ENCODE measurements around the gene PAM. TPM values are rescaled to one million over a fixed set of nuclear protein-coding genes. Genes with fewer than 3 reads are reported as not detected.

PAM gene
- total and polyA plus RNA-seq, 2 donors (not counting 3 experiments of a cell fraction or from before 2014, with no cell fraction given) = 118 to 176 TPM

GRCh38 chr5:103034662-103035392, 279.7 kb downstream of the PAM start:
- Histone ChIP-seq H3K36me3 (ENCODE audit: control insufficient read depth in 2 of 2, extremely low read depth in 1 of 2, insufficient read depth in 2 of 2, low read length in 2 of 2) (peaks cover 0 to 2% of the 10 kb centered on the region in 2 experiments), H3K9me3 (replicated peaks; ENCODE audit: control insufficient read depth, insufficient read depth, low read length) (no peaks in the 10 kb centered on the region), H3K9ac (replicated peaks; ENCODE audit: extremely low read depth, insufficient read depth, low read length) (no peak overlapping the region), H3K4me2 (ENCODE audit: insufficient read depth, low read length) (no peak overlapping the region), H4K20me1 (replicated peaks; ENCODE audit: control insufficient read depth, extremely low read depth, insufficient read depth, low read length) (no peaks in the 10 kb centered on the region), H3K27me3 (ENCODE audit: control insufficient read depth in 2 of 2, insufficient read depth in 2 of 2, low read length in 2 of 2) (no peaks in the 10 kb centered on the region), H3K9me1 (replicated peaks; ENCODE audit: control insufficient read depth, extremely low read depth, insufficient read depth, low read length) (no peaks in the 10 kb centered on the region), H3K4me3 (replicated peaks in 1 of 3; ENCODE audit: insufficient read depth in 1 of 3, low read depth in 1 of 3, low read length in 3 of 3) (no peak overlapping the region), H3K79me2 (ENCODE audit: control insufficient read depth, insufficient read depth, low read length) (no peaks in the 10 kb centered on the region), H3K4me1 (ENCODE audit: control insufficient read depth, extremely low read depth, insufficient read depth, low read length) (no peaks in the 10 kb centered on the region), H3K27ac (ENCODE audit: insufficient read depth, low read depth, low read length) (no peak overlapping the region), H2AFZ (ENCODE audit: low read depth, low read length) (no peak overlapping the region)
- FAIRE-seq = no peak
- no peak for DNase-seq (ENCODE audit: low read depth, low spot score)
- intact Hi-C loops (cut with micrococcal nuclease) = no loop called here
- no peak for TF ChIP-seq FOS (IDR thresholded peaks at IDR 0.05; ENCODE audit: borderline replicate concordance, insufficient read depth, low read length)
- no peak for TF ChIP-seq MAX (IDR thresholded peaks at IDR 0.05; ENCODE audit: insufficient read depth, insufficient read length)
- no peak for TF ChIP-seq EZH2 (IDR thresholded peaks at IDR 0.05; ENCODE audit: borderline replicate concordance, low read depth, low read length, severe bottlenecking)
- no peak for TF ChIP-seq POLR2AphosphoS5 (IDR thresholded peaks at IDR 0.05; ENCODE audit: insufficient read depth, low read depth, low read length)
- no peak for TF ChIP-seq CTCF (IDR thresholded peaks at IDR 0.05; ENCODE audit: extremely low read depth in 1 of 2, insufficient read depth in 1 of 2, low read depth in 1 of 2, low read length in 2 of 2)
- TF ChIP-seq GATA2 (IDR thresholded peaks at IDR 0.05; ENCODE audit: insufficient read depth, insufficient read length, low read depth, low read length) = no peak
- no peak for TF ChIP-seq MYC (IDR thresholded peaks at IDR 0.05; ENCODE audit: low read depth, low read length)
- TF ChIP-seq JUN (IDR thresholded peaks at IDR 0.05; ENCODE audit: borderline replicate concordance, insufficient read depth, insufficient read length, low read depth) = no peak
- no peak for TF ChIP-seq POLR2A (IDR thresholded peaks at IDR 0.05; ENCODE audit: low read depth, low read length)
- dilution Hi-C loops (cut with MboI; ENCODE audit: extremely low pct_ligation_motif_present, low sequenced_read_pairs) = no loop called here
- ChIA-PET CTCF (interaction anchor here (1.9 kb wide), 1 partner anchor 353 kb away, joined by 11 read pairs; no protein-coding TSS in a partner anchor), POLR2A (no interaction called here)
- BruUV-seq (replicated peaks) = no TSS peak
